ENCODE results near the gene POLE2.

DNA sequence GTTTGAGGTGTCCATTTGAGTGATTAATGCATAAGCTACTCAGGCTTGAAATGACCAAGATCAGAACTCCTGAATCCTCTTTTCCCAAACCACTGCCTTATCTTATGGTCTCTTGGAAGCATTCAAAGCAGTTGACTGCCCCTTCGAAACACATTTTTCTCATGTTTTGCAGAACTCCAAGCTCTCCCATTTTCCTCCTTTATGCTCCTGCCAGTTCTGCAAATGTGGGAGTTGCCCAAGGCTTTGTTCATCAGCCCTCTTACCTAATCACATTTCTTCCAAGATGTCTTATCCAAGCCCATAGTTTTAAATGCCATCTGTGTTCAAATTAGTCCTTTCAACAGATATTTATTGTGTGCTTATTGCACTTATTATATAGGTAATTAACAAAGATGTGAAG, 51.1 kb downstream of the POLE2 start:
- TF ChIP-seq, protein P1, sequence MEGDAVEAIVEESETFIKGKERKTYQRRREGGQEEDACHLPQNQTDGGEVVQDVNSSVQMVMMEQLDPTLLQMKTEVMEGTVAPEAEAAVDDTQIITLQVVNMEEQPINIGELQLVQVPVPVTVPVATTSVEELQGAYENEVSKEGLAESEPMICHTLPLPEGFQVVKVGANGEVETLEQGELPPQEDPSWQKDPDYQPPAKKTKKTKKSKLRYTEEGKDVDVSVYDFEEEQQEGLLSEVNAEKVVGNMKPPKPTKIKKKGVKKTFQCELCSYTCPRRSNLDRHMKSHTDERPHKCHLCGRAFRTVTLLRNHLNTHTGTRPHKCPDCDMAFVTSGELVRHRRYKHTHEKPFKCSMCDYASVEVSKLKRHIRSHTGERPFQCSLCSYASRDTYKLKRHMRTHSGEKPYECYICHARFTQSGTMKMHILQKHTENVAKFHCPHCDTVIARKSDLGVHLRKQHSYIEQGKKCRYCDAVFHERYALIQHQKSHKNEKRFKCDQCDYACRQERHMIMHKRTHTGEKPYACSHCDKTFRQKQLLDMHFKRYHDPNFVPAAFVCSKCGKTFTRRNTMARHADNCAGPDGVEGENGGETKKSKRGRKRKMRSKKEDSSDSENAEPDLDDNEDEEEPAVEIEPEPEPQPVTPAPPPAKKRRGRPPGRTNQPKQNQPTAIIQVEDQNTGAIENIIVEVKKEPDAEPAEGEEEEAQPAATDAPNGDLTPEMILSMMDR (IDR thresholded peaks at IDR 0.05): no peak
- TF ChIP-seq EZH2 (IDR thresholded peaks at IDR 0.05): no peak

All from neural progenitor cell (in vitro differentiated cells).